MM.1S (cell line): ENCODE measurements around the gene PORCN.

ENCODE experiments used
- DNase-seq: peaks from one replicate; pipeline ENCODE4 v3.0.0-alpha.2; 2015
- H2AFZ ChIP-seq: fragments of 300-600 bp; sonication (generic); 2 replicates; pipeline ENCODE4 v1.6.0; 2016; ENCODE audit warnings: antibody characterized with exemption, low read length
- H3F3A ChIP-seq: fragments of 300-600 bp; sonication (generic); 2 replicates; pipeline ENCODE4 v1.6.1; 2016; ENCODE audit warnings: mild to moderate bottlenecking, antibody characterized with exemption, low read length, moderate library complexity, mixed read lengths; ENCODE audit not compliant: insufficient read depth
- H3K27ac ChIP-seq: fragments of 300-600 bp; sonication (generic); 2 replicates; pipeline ENCODE4 v1.5.1; 2016; ENCODE audit warnings: mild to moderate bottlenecking, low read length
- H3K27me3 ChIP-seq: fragments of 300-600 bp; sonication (generic); replicated peaks from 2 replicates; pipeline ENCODE4 v1.6.0; 2016; ENCODE audit warnings: low read length; ENCODE audit not compliant: insufficient read depth
- H3K36me3 ChIP-seq: fragments of 300-600 bp; sonication (generic); replicated peaks from 2 replicates; pipeline ENCODE4 v1.6.1; 2016; ENCODE audit warnings: mild to moderate bottlenecking, low read length, mixed read lengths; ENCODE audit not compliant: insufficient read depth
- H3K4me1 ChIP-seq: fragments of 300-600 bp; sonication (generic); 2 replicates; pipeline ENCODE4 v1.6.1; 2016; ENCODE audit warnings: low read length, mixed read lengths
- H3K4me2 ChIP-seq: fragments of 300-600 bp; sonication (generic); 2 replicates; pipeline ENCODE4 v1.6.0; 2016; ENCODE audit warnings: low read depth, low read length
- H3K4me3 ChIP-seq: fragments of 300-600 bp; sonication (generic); 2 replicates; pipeline ENCODE4 v1.5.1; 2016; ENCODE audit warnings: low read length, mixed read lengths
- H3K79me2 ChIP-seq: fragments of 300-600 bp; sonication (generic); 2 replicates; pipeline ENCODE4 v1.6.1; 2016; ENCODE audit warnings: mixed run types, low read length, mixed read lengths
- H3K9ac ChIP-seq: fragments of 300-600 bp; sonication (generic); 2 replicates; pipeline ENCODE4 v1.6.1; 2016; ENCODE audit warnings: low read length, mixed read lengths
- H3K9me2 ChIP-seq: fragments of 300-600 bp; sonication (generic); replicated peaks from 2 replicates; pipeline ENCODE4 v1.6.1; 2016; ENCODE audit warnings: mild to moderate bottlenecking, low read length, mixed read lengths; ENCODE audit not compliant: insufficient read depth
- H3K9me3 ChIP-seq: fragments of 300-600 bp; sonication (generic); replicated peaks from 2 replicates; pipeline ENCODE4 v1.6.1; 2016; ENCODE audit warnings: mild to moderate bottlenecking, low read length, mixed read lengths; ENCODE audit not compliant: insufficient read depth
- H4K20me1 ChIP-seq: fragments of 300-600 bp; sonication (generic); 2 replicates; pipeline ENCODE4 v1.6.1; 2016; ENCODE audit warnings: mild to moderate bottlenecking, low read length, moderate library complexity, mixed read lengths; ENCODE audit not compliant: insufficient read depth
- CTCF ChIP-seq: fragments of 300-600 bp; sonication (generic); IDR thresholded peaks from 2 replicates; pipeline ENCODE4 v1.5.1; 2016; ENCODE audit warnings: antibody characterized with exemption, low read length, mixed read lengths
- EZH2 ChIP-seq: fragments of 300-600 bp; sonication (generic); optimal IDR thresholded peaks from 2 replicates; pipeline ENCODE3; 2017; ENCODE audit warnings: low read depth, mild to moderate bottlenecking, antibody characterized with exemption, low read length, mixed read lengths
- EZH2phosphoT487 ChIP-seq: fragments of 300-600 bp; sonication (generic); IDR thresholded peaks from 2 replicates; pipeline ENCODE4 v1.6.1; 2018; ENCODE audit warnings: antibody characterized with exemption, low read length

PORCN gene

GRCh38 chrX:48489296-48489695 lies 19.5 kb upstream of the PORCN start:
- H2AFZ ChIP-seq, result no peak overlapping the region
- no peak for DNase-seq
- H3K36me3 ChIP-seq, result no peaks in the 10 kb centered on the region; the same call in 1 of the 2 replicates
- no peak overlapping the region for H3K4me3 ChIP-seq
- H3K27ac ChIP-seq, result no peak overlapping the region
- no peaks in the 10 kb centered on the region for H3F3A ChIP-seq
- H3K79me2 ChIP-seq, result no peaks in the 10 kb centered on the region
- no peaks in the 10 kb centered on the region for H3K9me2 ChIP-seq
- no peaks in the 10 kb centered on the region for H3K4me1 ChIP-seq
- no peaks in the 10 kb centered on the region for H3K9me3 ChIP-seq
- no peak overlapping the region for H3K4me2 ChIP-seq
- H3K27me3 ChIP-seq, result no peaks in the 10 kb centered on the region
- H4K20me1 ChIP-seq, result no peaks in the 10 kb centered on the region
- H3K9ac ChIP-seq, result no peak overlapping the region
- no peak for TF ChIP-seq CTCF
- no peak for TF ChIP-seq EZH2
- no peak for TF ChIP-seq EZH2phosphoT487

- no peaks in the 10 kb centered on the region for H3K9me2 ChIP-seq
- no peak for TF ChIP-seq EZH2
- no peak for TF ChIP-seq CTCF
- no peak for TF ChIP-seq EZH2phosphoT487
- no peak overlapping the region for H2AFZ ChIP-seq
- no peaks in the 10 kb centered on the region for H3K79me2 ChIP-seq
- no peak overlapping the region for H3K27ac ChIP-seq
- H3K4me3 ChIP-seq, result no peak overlapping the region
- DNase-seq, result no peak
- no peaks in the 10 kb centered on the region for H3K36me3 ChIP-seq
- H3K9ac ChIP-seq, result no peak overlapping the region
- no peaks in the 10 kb centered on the region for H3K4me1 ChIP-seq
- no peak overlapping the region for H3K4me2 ChIP-seq
- no peaks in the 10 kb centered on the region for H3K27me3 ChIP-seq
- no peaks in the 10 kb centered on the region for H4K20me1 ChIP-seq
- H3F3A ChIP-seq, result no peaks in the 10 kb centered on the region
- H3K9me3 ChIP-seq, result no peaks in the 10 kb centered on the region
These were observed 18.9 kb upstream of the PORCN start for GRCh38 chrX:48489892-48490291.

GRCh38 chrX:48490661-48491060 lies 18.1 kb upstream of the PORCN start:
- DNase-seq, result no peak
- no peaks in the 10 kb centered on the region for H3K4me1 ChIP-seq
- no peaks in the 10 kb centered on the region for H3K9me3 ChIP-seq
- no peaks in the 10 kb centered on the region for H3K79me2 ChIP-seq
- no peak overlapping the region for H3K4me3 ChIP-seq
- no peak overlapping the region for H3K27ac ChIP-seq
- H3K27me3 ChIP-seq, result no peaks in the 10 kb centered on the region
- H3F3A ChIP-seq, result no peaks in the 10 kb centered on the region
- no peak overlapping the region for H3K9ac ChIP-seq
- no peak overlapping the region for H2AFZ ChIP-seq
- no peak overlapping the region for H3K4me2 ChIP-seq
- H4K20me1 ChIP-seq, result no peaks in the 10 kb centered on the region
- no peak for TF ChIP-seq CTCF
- H3K36me3 ChIP-seq, result no peaks in the 10 kb centered on the region
- no peaks in the 10 kb centered on the region for H3K9me2 ChIP-seq

GRCh38 chrX:48491809-48492208 lies 17.0 kb upstream of the PORCN start:
- Histone ChIP-seq H2AFZ (no peak overlapping the region), H3K9ac (no peak overlapping the region), H3K9me3 (no peaks in the 10 kb centered on the region), H3F3A (no peaks in the 10 kb centered on the region), H3K9me2 (no peaks in the 10 kb centered on the region), H3K36me3 (no peaks in the 10 kb centered on the region), H3K4me1 (no peaks in the 10 kb centered on the region), H4K20me1 (no peaks in the 10 kb centered on the region), H3K27me3 (no peaks in the 10 kb centered on the region), H3K4me3 (no peak overlapping the region), H3K79me2 (no peaks in the 10 kb centered on the region), H3K4me2 (no peak overlapping the region), H3K27ac (no peak overlapping the region)
- no peak for DNase-seq
- TF ChIP-seq EZH2 (no peak), CTCF (no peak), EZH2phosphoT487 (no peak)
